Fibroblast of pulmonary artery (primary cell): ENCODE measurements around the gene FSTL1.
A peak's percentile ranks its signal among the peaks of the same experiment; 100 is the strongest.

Experiments
- DNase-seq: peaks from one replicate; pipeline ENCODE4 v3.0.0-alpha.2; 2010; ENCODE audit warnings: low read depth
- H3K4me3 ChIP-seq: replicated peaks from 2 replicates; pipeline ENCODE4 v1.5.1; 2011; ENCODE audit warnings: low read depth, mild to moderate bottlenecking, control low read depth, low read length, moderate library complexity
- CTCF ChIP-seq: IDR thresholded peaks from 2 replicates; pipeline ENCODE4 v1.5.1; 2011; ENCODE audit warnings: mild to moderate bottlenecking, control low read depth, low read length, inconsistent platforms; ENCODE audit errors: missing control alignments

Gene FSTL1, protein sequence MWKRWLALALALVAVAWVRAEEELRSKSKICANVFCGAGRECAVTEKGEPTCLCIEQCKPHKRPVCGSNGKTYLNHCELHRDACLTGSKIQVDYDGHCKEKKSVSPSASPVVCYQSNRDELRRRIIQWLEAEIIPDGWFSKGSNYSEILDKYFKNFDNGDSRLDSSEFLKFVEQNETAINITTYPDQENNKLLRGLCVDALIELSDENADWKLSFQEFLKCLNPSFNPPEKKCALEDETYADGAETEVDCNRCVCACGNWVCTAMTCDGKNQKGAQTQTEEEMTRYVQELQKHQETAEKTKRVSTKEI

GRCh38 chr3:120450600-120451271 is at the start of gene FSTL1:
FSTL1 (minus strand) TSS chr3:120450992; CDS start chr3:120450746, 246 bp downstream.
- DNase-seq = peak; percentile 70

DNA sequence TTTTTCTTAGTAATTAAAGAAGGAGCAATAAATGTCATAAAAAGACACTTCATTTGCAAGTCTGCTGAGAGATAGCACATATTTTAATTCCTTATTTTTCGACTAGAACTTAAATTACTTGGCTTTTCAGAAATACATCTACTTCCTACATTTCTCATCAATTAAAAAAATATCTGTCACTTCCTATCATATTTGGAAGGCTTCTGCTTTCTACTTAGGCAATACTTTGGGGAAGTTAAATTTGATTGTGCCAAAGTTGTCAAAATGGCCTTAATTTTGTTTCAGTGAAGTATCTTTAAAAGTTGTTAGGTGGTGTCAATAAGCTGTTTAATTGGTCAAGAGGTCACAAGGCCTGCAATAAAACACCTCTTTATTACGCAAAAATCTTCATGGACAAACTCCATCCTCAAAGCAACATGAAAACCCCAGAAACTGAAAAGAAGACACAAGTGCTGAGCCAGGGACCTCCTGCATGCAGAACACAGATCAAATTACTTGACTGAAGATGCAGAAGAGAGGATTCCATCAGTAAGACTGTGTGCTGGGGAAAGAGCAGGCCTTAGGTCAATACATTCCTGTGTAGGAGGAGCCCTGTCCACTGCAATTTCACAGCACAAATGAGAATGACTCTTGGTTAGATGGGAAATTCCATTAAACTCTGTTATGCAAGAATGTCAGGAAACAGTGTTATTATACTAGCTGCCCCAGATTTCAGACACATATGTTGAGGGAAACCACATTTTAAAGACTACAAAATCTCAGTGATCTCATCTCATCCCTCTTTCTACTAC is 48.0 kb upstream of the FSTL1 start:
- peak; percentile 98 for DNase-seq
- H3K4me3 ChIP-seq = no peak overlapping the region

More at GRCh38 chr3:120450600-120451271, at the start of gene FSTL1:
- peak within 1 kb of the TSS; percentile 94 for H3K4me3 ChIP-seq
- no peak for TF ChIP-seq CTCF

DNA sequence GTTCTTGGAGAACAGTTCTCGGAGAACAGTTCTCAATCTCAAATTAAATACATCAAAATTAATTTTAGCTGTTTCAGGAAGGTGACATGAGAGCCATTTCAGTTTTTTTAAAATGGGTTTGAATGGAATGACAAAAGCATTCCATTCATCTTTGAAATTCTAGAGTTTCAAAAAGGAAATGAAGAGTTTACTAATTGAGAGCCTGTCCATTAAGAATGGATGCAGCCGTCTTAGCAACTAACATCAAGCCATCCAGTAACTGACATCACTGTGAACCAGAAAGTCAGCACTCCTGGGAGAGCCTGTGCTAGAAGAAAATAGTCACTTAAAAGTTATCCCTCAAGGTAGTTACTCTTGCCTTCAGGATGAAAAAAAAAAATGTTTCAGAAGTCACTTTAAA is 47.0 kb upstream of the FSTL1 start:
- peak; percentile 22 for DNase-seq
- no peak overlapping the region for H3K4me3 ChIP-seq
- TF ChIP-seq CTCF = no peak

More for the DNA sequence above, 48.0 kb upstream of the FSTL1 start:
- no peak for TF ChIP-seq CTCF

DNA sequence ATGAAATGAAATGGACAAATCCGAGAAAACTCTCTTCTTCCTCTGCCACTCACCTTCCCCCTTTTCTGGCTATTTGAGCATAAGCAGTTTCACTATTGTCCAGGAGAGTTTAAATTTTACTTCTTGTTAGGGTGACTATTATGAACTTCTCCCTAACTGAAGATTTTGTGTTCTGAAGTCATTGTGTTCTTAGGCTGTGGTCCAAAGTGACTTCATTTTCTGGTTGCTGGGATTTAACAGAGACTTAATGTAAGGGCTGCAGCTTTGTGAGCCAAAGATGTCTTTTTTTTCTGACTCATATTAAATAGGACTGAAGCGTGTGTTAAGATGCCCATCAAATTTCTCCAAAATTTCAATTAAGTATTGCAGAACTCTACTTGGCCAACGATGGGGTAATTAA is 46.5 kb upstream of the FSTL1 start:
- no peak for TF ChIP-seq CTCF
- peak overlapping the region; percentile 4 for H3K4me3 ChIP-seq
- peak; percentile 93 for DNase-seq

DNA sequence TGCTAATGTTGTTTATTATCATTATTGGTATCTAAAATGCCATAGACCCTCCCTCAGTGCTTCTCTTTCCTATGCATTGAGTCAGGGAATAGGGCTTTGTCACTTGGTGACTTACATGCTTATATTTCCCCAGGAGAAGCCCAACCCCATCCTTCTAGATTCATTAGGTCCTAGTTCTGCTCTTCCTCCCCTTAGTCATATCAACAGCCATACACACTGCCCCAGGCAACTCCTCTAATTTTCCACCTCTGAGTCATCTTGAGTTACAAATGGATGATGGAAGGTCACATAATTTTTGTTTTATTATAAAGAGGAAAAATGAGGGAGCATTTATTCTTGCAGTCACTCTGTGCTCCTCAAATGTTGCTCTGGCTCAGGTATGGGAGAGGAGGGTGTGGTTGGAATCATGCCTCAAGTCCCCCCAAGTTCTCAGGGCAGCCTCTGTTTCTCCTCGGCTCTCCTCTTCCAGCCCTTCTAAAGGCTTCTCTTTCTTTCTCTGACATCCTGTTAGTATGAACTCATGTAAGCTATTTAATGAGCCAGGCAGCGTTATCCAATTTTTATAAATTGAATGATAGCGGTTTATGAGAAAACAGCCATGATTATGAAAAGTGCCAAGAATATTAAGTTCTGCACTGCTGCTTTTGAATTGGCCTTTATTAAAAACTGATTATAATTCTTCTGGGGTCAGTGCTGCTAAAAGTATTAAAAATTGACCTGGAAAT is 45.6 kb upstream of the FSTL1 start:
- DNase-seq = peak; percentile 72
- TF ChIP-seq CTCF = no peak
- no peak overlapping the region for H3K4me3 ChIP-seq

DNA sequence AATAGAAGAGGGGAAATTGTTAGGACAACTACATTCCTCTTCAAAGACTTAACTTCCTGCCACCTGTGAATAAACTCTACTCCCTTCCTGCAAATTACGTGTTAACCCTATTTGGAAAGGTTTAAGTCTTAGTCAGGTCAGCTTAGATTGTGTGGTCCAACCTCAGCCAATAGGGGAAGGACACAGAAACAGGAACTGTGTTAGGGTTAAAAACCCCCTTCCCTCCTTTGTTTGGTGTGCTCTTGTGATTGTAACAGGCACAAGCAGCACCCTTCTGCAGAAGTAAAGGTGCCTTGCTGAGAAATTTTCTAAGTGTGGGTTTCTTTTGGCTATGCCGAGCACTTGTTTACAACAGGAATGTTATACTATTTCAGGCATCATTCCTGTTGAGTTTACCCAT is 45.0 kb upstream of the FSTL1 start:
- no peak overlapping the region for H3K4me3 ChIP-seq
- no peak for DNase-seq
- no peak for TF ChIP-seq CTCF
